Mucosa of descending colon (tissue), 3 donors: ENCODE results near the gene EDN1. TPM values are rescaled to one million over a fixed set of nuclear protein-coding genes. Genes with fewer than 3 reads are reported as not detected.

Source experiments
- ATAC-seq: fragments of 200-7000 bp; cut with Tn5 transposase; one replicate; pipeline ENCODE4 v1.9.1; 2020; ENCODE audit warnings: mild to moderate bottlenecking, moderate library complexity
- DNase-seq, 3 donors: peaks; one replicate each; pipeline ENCODE4 v3.0.0-alpha.2; 2020
- H3K36me3 ChIP-seq: fragments of 200-600 bp; one replicate; pipeline ENCODE4 v1.8.0; 2021; ENCODE audit warnings: low read depth, mild to moderate bottlenecking
- H3K4me1 ChIP-seq: fragments of 200-600 bp; one replicate; pipeline ENCODE4 v1.8.0; 2021; ENCODE audit warnings: low read depth, mild to moderate bottlenecking
- H3K4me3 ChIP-seq: fragments of 200-600 bp; one replicate; pipeline ENCODE4 v1.8.0; 2021; ENCODE audit warnings: mild to moderate bottlenecking
- H3K9me3 ChIP-seq: fragments of 200-600 bp; one replicate; pipeline ENCODE4 v1.8.0; 2021; ENCODE audit warnings: mild to moderate bottlenecking
- CTCF ChIP-seq: fragments of 200-600 bp; IDR thresholded peaks from one replicate; pipeline ENCODE4 v1.8.0; 2022; ENCODE audit warnings: antibody characterized with exemption, mild to moderate bottlenecking
- intact Hi-C, 2 donors: fragments of 100-400 bp; cut with DNase I in 1 of 2; cut with micrococcal nuclease in 1 of 2; formaldehyde crosslinking; loops; one replicate each; pipeline versions ENCODE4 v1.11.0 to v1.11.1; 2022; cut with DNase I, micrococcal nuclease
- total RNA-seq, 3 donors: library from RNA; stranded (reverse); fragmentation: NEBNext Ultra II Directional in 2 of 3; extraction: Animal tissue kit (Norgen Biotek cat#: 25700) in 2 of 3; gene quantifications; one replicate each; pipeline versions ENCODE4 v1.2.1 to v1.2.4, GENCODE V29; 2021 to 2023
- donor health status: DM: no; HTN: no; CAD: no; lungs with moderate emphysema.
- donor health status: DM: no; HTN: no; CAD: no.
- donor health status: DM: no; HTN: yes; CAD: no.

The EDN1 gene
- total RNA-seq, 3 donors from 2014 or later, result 8.4 to 26.5 (median 14.0) TPM

GRCh38 chr6:12295558-12296254 lies 5.5 kb downstream of the EDN1 start:
- no peaks in the 10 kb centered on the region for H3K36me3 ChIP-seq
- DNase-seq (no peak), ATAC-seq (peak; percentile 15)
- intact Hi-C loops, result loop anchor here in 1 of 2 donors (10.0 kb wide), 1 partner anchor 309 kb away; no protein-coding TSS in a partner anchor
- no peak for TF ChIP-seq CTCF
- no peak overlapping the region for H3K4me3 ChIP-seq
- H3K4me1 ChIP-seq, result peaks cover 10% of the 10 kb centered on the region
- no peaks in the 10 kb centered on the region for H3K9me3 ChIP-seq

GRCh38 chr6:12296255-12296573 lies 6.1 kb downstream of the EDN1 start:
- Histone ChIP-seq H3K4me3 (no peak overlapping the region), H3K36me3 (no peaks in the 10 kb centered on the region), H3K4me1 (peaks cover 10% of the 10 kb centered on the region), H3K9me3 (no peaks in the 10 kb centered on the region)
- intact Hi-C loops, result loop anchor here in 1 of 2 donors (10.0 kb wide), 1 partner anchor 309 kb away; no protein-coding TSS in a partner anchor
- DNase-seq, result peak in 1 of 3 donors; percentile 63
- no peak for TF ChIP-seq CTCF
- peak; percentile 86 for ATAC-seq

- no peaks in the 10 kb centered on the region for H3K9me3 ChIP-seq
- H3K4me1 ChIP-seq, result peaks cover 10% of the 10 kb centered on the region
- DNase-seq (no peak), ATAC-seq (no peak)
- intact Hi-C loops, result loop anchor here in 1 of 2 donors (10.0 kb wide), 1 partner anchor 308 kb away; no protein-coding TSS in a partner anchor
- H3K36me3 ChIP-seq, result no peaks in the 10 kb centered on the region
- H3K4me3 ChIP-seq, result no peak overlapping the region
- TF ChIP-seq CTCF, result no peak
These were observed 6.4 kb downstream of the EDN1 start for GRCh38 chr6:12296604-12297003.

GRCh38 chr6:12297363-12298016 lies 7.3 kb downstream of the EDN1 start:
- no peak for DNase-seq
- intact Hi-C loops, result loop anchor here in 1 of 2 donors (10.0 kb wide), 1 partner anchor 307 kb away; no protein-coding TSS in a partner anchor
- Histone ChIP-seq H3K36me3 (no peaks in the 10 kb centered on the region), H3K9me3 (no peaks in the 10 kb centered on the region), H3K4me1 (peaks cover 10% of the 10 kb centered on the region), H3K4me3 (no peak overlapping the region)
- no peak for ATAC-seq
- TF ChIP-seq CTCF, result no peak

- TF ChIP-seq CTCF, result no peak
- no peaks in the 10 kb centered on the region for H3K9me3 ChIP-seq
- peaks cover 8% of the 10 kb centered on the region for H3K4me1 ChIP-seq
- H3K36me3 ChIP-seq, result no peaks in the 10 kb centered on the region
- intact Hi-C loops, result loop anchor here in 1 of 2 donors (10.0 kb wide), 1 partner anchor 307 kb away; no protein-coding TSS in a partner anchor
- ATAC-seq, result no peak
- no peak for DNase-seq
- no peak overlapping the region for H3K4me3 ChIP-seq
These were observed 8.1 kb downstream of the EDN1 start for GRCh38 chr6:12298017-12298978.
